ENCODE data around the gene SPATA17.

DNA sequence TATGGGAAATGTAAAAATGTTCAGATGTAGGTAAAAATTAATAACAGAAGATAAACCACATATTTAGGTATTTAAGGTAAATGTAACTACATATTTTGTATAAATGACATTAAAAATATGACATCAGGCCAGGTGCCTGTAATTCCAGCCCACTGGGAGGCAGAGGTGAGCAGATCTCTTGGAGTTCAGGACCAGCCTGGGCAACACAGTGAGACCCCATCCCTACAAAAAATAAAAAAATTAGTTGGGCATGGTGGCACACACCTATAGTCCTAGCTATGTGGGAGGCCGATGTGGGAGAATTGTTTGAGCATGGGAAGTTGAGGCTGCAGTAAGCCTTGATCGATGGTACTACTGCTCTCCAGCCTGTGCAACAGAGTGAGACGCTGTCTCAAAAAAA, 216.5 kb downstream of the SPATA17 start:
- TF ChIP-seq EP300 (IDR thresholded peaks at IDR 0.05) = no peak
- TF ChIP-seq, protein P1, sequence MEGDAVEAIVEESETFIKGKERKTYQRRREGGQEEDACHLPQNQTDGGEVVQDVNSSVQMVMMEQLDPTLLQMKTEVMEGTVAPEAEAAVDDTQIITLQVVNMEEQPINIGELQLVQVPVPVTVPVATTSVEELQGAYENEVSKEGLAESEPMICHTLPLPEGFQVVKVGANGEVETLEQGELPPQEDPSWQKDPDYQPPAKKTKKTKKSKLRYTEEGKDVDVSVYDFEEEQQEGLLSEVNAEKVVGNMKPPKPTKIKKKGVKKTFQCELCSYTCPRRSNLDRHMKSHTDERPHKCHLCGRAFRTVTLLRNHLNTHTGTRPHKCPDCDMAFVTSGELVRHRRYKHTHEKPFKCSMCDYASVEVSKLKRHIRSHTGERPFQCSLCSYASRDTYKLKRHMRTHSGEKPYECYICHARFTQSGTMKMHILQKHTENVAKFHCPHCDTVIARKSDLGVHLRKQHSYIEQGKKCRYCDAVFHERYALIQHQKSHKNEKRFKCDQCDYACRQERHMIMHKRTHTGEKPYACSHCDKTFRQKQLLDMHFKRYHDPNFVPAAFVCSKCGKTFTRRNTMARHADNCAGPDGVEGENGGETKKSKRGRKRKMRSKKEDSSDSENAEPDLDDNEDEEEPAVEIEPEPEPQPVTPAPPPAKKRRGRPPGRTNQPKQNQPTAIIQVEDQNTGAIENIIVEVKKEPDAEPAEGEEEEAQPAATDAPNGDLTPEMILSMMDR (IDR thresholded peaks at IDR 0.05) = no peak
